Endothelial cell of umbilical vein (primary cell): Measurements from ENCODE around the gene BCL2.
A peak's percentile ranks its signal among the peaks of the same experiment; 100 is the strongest.

Experiments
- CTCF ChIP-seq, 2 donors: IDR thresholded peaks; 1 replicate in 1 of 2; 2 replicates in 1 of 2; pipeline ENCODE4 v1.5.1; 2011; ENCODE audit warnings: low read length in 2 of 2, mild to moderate bottlenecking in 2 of 2, moderate library complexity in 2 of 2, control low read depth in 1 of 2, inconsistent platforms in 1 of 2, low read depth in 1 of 2; ENCODE audit not compliant: insufficient read depth in 1 of 2; ENCODE audit errors: extremely low read depth in 1 of 2
- EZH2 ChIP-seq: IDR thresholded peaks from 2 replicates; pipeline ENCODE4 v1.6.1; 2012; ENCODE audit warnings: borderline replicate concordance, low read depth, mild to moderate bottlenecking, moderate library complexity, low read length, inconsistent platforms; ENCODE audit not compliant: severe bottlenecking
- MYC ChIP-seq: IDR thresholded peaks from one replicate; pipeline ENCODE4 v1.6.1; 2011; ENCODE audit warnings: mild to moderate bottlenecking, low read depth, low read length

- no peak for TF ChIP-seq CTCF (IDR thresholded peaks at IDR 0.05; ENCODE audit: extremely low read depth in 1 of 2, insufficient read depth in 1 of 2, low read depth in 1 of 2, low read length in 2 of 2)
- peak; percentile 43 for TF ChIP-seq MYC
- TF ChIP-seq EZH2, result no peak
These were observed 181.6 kb downstream of the BCL2 start for GRCh38 chr18:63137999-63138435.
